Fibroblast of the aortic adventitia (primary cell): ENCODE results near the gene AKR1C3. TPM values are rescaled to one million over a fixed set of nuclear protein-coding genes. Genes with fewer than 3 reads are reported as not detected.
"Not testable (repeated sequence)": the region's sequence is repeated elsewhere in the genome, so short reads cannot be mapped to it uniquely, and the experiment has no call there.

ENCODE experiments used
- DNase-seq: peaks from one replicate; pipeline ENCODE4 v3.0.0-alpha.2; 2010; ENCODE audit warnings: low read depth
- H3K4me3 ChIP-seq: 2 replicates; pipeline ENCODE4 v1.5.1; 2011; ENCODE audit warnings: low read depth, mild to moderate bottlenecking, control low read depth, low read length, moderate library complexity
- total RNA-seq: library from RNA; depleted of rRNA; stranded (reverse); fragments of >200 nt; gene quantifications from 2 replicates; pipeline ENCODE4 v1.2.3, GENCODE V29; 2012; ENCODE audit warnings: low replicate concordance
- TF ChIP-seq, protein P1 (sequence below): IDR thresholded peaks from 2 replicates; pipeline ENCODE4 v1.5.1; 2011; ENCODE audit warnings: mild to moderate bottlenecking, low read length, control low read depth, inconsistent platforms; ENCODE audit not compliant: insufficient read depth

Gene AKR1C3
- total RNA-seq, 1 donor, result 169 TPM

DNA sequence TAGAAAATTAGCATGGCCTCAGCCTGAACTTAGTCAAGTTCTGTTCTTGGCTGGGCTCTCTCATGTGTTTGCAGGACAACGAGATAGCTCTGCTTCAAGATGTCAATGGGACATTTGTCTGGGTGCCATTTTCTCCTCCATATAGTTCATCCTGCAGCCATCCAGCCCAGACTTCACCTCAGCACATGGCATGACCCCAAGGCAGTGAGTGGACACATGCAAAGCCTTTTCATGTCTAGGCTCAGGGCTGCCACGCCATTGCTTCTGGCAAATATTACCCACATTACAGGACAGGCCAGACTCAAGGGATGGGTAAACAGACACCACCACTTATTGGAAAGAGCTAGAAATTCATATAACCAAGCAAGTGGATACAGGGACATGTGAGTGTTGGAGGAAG lies 9.3 kb downstream of the AKR1C3 start:
- H3K4me3 ChIP-seq, result no peak overlapping the region
- TF ChIP-seq, protein P1, sequence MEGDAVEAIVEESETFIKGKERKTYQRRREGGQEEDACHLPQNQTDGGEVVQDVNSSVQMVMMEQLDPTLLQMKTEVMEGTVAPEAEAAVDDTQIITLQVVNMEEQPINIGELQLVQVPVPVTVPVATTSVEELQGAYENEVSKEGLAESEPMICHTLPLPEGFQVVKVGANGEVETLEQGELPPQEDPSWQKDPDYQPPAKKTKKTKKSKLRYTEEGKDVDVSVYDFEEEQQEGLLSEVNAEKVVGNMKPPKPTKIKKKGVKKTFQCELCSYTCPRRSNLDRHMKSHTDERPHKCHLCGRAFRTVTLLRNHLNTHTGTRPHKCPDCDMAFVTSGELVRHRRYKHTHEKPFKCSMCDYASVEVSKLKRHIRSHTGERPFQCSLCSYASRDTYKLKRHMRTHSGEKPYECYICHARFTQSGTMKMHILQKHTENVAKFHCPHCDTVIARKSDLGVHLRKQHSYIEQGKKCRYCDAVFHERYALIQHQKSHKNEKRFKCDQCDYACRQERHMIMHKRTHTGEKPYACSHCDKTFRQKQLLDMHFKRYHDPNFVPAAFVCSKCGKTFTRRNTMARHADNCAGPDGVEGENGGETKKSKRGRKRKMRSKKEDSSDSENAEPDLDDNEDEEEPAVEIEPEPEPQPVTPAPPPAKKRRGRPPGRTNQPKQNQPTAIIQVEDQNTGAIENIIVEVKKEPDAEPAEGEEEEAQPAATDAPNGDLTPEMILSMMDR, result no peak
- no peak for DNase-seq

DNA sequence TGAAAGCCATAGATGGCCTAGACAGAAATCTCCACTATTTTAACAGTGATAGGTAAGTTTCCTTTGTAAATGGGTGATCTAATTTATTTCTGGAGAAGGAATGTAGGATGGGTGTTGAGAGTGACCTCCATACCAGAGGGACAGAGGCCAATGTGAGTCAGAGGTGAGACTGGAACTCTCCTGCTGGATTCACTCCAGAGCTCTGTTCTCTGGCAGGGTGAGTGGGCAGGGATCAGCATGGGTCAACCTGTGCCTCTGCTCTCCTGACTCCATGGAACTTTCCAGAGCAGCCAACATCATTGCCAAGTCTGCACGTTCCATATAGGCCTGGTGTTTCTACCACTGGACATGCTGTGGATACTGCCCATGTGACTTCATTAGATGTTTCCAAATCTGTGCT lies 11.4 kb downstream of the AKR1C3 start:
- TF ChIP-seq, protein P1, result no peak
- no peak overlapping the region for H3K4me3 ChIP-seq
- DNase-seq, result peak; percentile 3

DNA sequence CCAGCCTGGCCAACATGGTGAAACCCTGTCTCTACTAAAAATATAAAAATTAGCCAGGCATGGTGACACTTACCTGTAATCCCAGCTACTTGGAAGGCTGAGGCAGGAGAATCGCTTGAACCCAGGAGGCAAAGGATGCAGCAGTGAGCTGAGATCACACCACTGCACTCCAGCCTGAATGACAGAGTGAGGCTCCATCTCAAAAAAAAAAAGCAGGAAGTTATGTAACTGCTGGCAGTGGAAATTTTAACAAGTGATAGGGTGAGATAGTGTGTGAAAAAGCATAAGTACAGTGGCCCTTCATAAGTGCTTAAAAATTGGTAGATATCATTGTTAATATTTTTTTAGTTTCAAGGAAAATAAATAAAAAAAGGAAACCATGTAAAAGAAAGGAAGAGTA lies 12.3 kb downstream of the AKR1C3 start:
- no peak for DNase-seq
- no peak overlapping the region for H3K4me3 ChIP-seq
- TF ChIP-seq, protein P1, result no peak

DNA sequence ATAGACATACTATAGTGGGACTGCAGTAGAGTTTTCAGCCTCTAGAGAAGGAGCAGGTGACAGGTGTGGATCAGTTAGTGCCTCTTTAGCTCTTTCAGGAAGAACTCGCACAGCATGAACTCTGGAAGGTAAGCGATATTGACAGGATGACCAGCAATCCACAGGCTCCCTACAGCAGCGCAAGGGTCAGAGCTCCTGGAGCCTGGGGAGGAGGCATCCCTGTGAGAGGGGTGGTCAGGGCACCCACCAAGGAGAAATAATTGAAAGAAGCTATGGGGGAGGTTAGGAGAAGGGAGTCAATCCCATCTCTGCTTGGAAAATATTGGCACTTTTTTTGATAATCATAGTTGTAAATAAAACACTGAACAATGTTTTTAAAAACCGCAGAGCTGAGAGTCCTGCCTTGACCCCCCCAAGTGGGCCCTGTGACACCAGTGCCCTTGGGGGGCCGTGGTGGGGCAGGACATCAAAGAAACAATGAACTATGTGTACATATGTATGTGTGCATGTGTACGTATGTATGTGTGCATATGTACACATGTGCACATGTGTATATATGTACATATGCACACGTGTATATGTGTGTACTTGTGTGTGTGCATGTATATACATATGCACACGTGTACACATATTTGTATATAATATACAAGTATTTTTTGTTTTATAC lies 13.8 kb downstream of the AKR1C3 start:
- no peak overlapping the region for H3K4me3 ChIP-seq
- no peak for DNase-seq
- TF ChIP-seq, protein P1, result no peak

DNA sequence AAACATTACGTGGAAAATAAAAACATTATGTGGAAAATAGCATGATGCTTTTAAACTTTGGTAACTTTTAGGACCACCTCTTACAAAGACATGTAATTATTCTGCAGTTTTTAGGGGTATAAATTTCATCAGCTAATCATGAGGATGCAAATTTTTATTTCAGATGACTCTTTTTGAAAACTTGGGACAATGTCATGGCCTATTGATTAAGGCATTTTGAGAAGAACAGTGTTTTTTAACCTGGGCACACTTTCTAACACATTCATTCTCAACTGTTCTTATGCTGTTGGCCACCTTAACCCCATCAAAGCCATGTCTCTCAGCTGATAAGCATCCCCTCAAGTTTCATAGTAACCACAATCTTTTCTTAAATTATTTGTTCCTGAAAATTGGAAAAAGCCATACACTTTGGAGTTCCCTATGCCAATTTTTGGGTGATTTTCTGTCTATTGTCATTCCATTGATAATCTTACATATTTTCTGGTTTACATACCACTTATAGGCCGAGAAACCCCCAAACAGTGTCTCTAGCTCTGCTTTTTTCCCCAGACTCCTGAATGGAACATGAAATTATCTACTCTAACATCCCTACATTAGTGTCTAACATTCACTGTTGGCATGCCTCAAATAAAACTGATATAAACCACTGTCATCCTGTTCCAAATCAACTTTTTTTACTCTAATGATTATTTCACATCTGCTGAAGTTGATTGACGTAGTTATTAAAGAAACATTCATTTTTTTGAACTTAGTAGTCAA lies 14.6 kb downstream of the AKR1C3 start:
- TF ChIP-seq, protein P1, result no peak
- H3K4me3 ChIP-seq, result no peak overlapping the region
- no peak for DNase-seq

DNA sequence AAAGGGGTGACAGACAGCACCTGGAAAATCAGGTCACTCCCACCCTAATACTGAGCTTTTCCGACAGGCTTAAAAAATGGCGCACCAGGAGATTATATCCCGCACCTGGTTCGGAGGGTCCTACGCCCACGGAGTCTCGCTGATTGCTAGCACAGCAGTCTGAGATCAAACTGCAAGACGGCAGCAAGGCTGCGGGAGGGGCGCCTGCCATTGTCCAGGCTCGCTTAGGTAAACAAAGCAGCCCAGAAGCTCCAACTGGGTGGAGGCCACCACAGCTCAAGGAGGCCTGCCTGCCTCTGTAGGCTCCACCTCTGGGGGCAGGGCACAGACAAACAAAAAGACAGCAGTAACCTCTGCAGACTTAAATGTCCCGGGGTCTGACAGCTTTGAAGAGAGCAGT lies 15.6 kb downstream of the AKR1C3 start:
- DNase-seq, H3K4me3 ChIP-seq: not testable (repeated sequence)

DNA sequence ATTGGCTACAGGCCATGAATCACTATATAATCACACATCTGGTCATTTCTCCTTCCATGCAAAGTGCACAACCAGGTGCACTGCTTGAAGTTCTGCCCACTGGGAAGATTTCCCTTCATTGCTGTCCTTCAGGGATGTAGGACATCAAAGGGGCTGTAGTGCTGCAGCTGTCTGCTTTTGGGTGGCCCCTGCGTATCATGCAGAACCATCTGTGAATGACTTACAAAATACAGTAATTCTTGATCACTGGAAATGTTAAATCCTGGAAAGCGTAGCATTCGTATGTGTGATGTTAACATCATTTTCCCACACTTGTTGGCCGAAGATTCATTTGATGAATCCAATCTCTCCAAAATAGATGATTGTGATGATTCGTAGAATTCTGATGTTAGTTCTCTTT lies 22.4 kb downstream of the AKR1C3 start:
- no peak for DNase-seq
- TF ChIP-seq, protein P1, result no peak

More for the DNA sequence above, 22.4 kb downstream of the AKR1C3 start:
- H3K4me3 ChIP-seq, result no peak overlapping the region
